Measurements from ENCODE around the gene RSRC1.

DNA sequence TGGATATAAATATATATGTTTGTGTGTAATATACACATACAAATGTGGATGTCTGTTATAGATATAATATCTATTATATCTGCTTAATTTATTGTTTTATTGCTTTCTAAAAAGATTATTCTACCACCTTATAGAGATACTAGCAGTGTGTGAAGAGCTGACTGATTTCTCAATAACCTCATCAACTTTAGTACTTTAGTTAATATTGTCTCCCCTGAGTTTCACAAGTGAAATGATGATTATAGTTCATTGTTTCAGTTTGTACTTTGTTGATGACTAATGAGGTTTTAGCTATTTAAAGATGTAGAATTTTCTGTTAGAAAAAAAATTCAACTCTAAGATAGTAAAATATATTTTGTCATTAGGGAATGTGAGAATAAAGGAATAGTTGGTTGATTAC is 11.4 kb downstream of the RSRC1 start:
- TF ChIP-seq, protein P1, sequence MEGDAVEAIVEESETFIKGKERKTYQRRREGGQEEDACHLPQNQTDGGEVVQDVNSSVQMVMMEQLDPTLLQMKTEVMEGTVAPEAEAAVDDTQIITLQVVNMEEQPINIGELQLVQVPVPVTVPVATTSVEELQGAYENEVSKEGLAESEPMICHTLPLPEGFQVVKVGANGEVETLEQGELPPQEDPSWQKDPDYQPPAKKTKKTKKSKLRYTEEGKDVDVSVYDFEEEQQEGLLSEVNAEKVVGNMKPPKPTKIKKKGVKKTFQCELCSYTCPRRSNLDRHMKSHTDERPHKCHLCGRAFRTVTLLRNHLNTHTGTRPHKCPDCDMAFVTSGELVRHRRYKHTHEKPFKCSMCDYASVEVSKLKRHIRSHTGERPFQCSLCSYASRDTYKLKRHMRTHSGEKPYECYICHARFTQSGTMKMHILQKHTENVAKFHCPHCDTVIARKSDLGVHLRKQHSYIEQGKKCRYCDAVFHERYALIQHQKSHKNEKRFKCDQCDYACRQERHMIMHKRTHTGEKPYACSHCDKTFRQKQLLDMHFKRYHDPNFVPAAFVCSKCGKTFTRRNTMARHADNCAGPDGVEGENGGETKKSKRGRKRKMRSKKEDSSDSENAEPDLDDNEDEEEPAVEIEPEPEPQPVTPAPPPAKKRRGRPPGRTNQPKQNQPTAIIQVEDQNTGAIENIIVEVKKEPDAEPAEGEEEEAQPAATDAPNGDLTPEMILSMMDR (IDR thresholded peaks at IDR 0.05; ENCODE audit: insufficient read depth, low read length, poor library complexity, severe bottlenecking) = no peak
- TF ChIP-seq EZH2phosphoT487 (conservative IDR thresholded peaks at IDR 0.05; ENCODE audit: low read length) = no peak

All from SU-DHL-6 (cell line).